SU-DHL-6 (cell line): ENCODE measurements around the gene SLC5A10.

Experiments used
- H2AFZ ChIP-seq: fragments of 200-600 bp; sonication (generic); 2 replicates; pipeline ENCODE4 v1.6.1; 2014; ENCODE audit warnings: low read depth, mild to moderate bottlenecking, moderate library complexity, mixed read lengths, antibody characterized with exemption, low read length; ENCODE audit not compliant: severe bottlenecking
- H3F3A ChIP-seq: fragments of 200-600 bp; shearing (Covaris generic); 2 replicates; pipeline ENCODE4 v1.6.0; 2016; ENCODE audit warnings: antibody characterized with exemption, mild to moderate bottlenecking; ENCODE audit not compliant: insufficient read depth
- H3K27ac ChIP-seq: fragments of 200-600 bp; sonication (generic); 2 replicates; pipeline ENCODE4 v1.5.1; 2016; ENCODE audit warnings: low read depth, mild to moderate bottlenecking, low read length, moderate library complexity, mixed read lengths
- H3K27me3 ChIP-seq: fragments of 200-600 bp; sonication (generic), shearing (Covaris generic); 2 replicates; pipeline ENCODE4 v1.6.0; 2014; ENCODE audit warnings: mild to moderate bottlenecking, low read length
- H3K36me3 ChIP-seq: fragments of 200-600 bp; sonication (generic); 2 replicates; pipeline ENCODE4 v1.6.1; 2014; ENCODE audit warnings: mild to moderate bottlenecking, low read length, mixed read lengths
- H3K4me2 ChIP-seq: fragments of 300-600, 200-600 bp; shearing (Covaris generic), sonication (generic); 2 replicates; pipeline ENCODE4 v1.6.0; 2014; ENCODE audit warnings: low read length, low read depth, mild to moderate bottlenecking; ENCODE audit not compliant: poor library complexity, severe bottlenecking
- H3K4me3 ChIP-seq: fragments of 200-600 bp; sonication (generic); 2 replicates; pipeline ENCODE4 v1.5.1; 2014; ENCODE audit warnings: antibody characterized with exemption, low read length, mild to moderate bottlenecking, mixed read lengths; ENCODE audit not compliant: insufficient read depth, poor library complexity, severe bottlenecking
- H3K79me2 ChIP-seq: fragments of 200-600 bp; sonication (generic); 2 replicates; pipeline ENCODE4 v1.6.1; 2014; ENCODE audit warnings: mild to moderate bottlenecking, low read length, moderate library complexity; ENCODE audit not compliant: insufficient read depth
- H3K9ac ChIP-seq: fragments of 200-600 bp; sonication (generic); 2 replicates; pipeline ENCODE4 v1.7.0; 2014; ENCODE audit warnings: mild to moderate bottlenecking, low read length
- H3K9me2 ChIP-seq: fragments of 200-600 bp; sonication (generic); replicated peaks from 2 replicates; pipeline ENCODE4 v1.6.1; 2014; ENCODE audit warnings: low read length; ENCODE audit not compliant: insufficient read depth
- H3K9me3 ChIP-seq: fragments of 200-600 bp; sonication (generic); 2 replicates; pipeline ENCODE4 v1.6.1; 2014; ENCODE audit warnings: low read length, mixed read lengths; ENCODE audit not compliant: insufficient read depth
- H4K20me1 ChIP-seq: fragments of 200-600 bp; sonication (generic); 2 replicates; pipeline ENCODE4 v1.6.1; 2014; ENCODE audit warnings: low read depth, mild to moderate bottlenecking, antibody characterized with exemption, low read length, moderate library complexity, mixed read lengths
- CTCF ChIP-seq: fragments of 200-600 bp; sonication (generic); IDR thresholded peaks from one replicate; pipeline ENCODE4 v1.5.1; 2017; ENCODE audit warnings: antibody characterized with exemption, mild to moderate bottlenecking, low read length, moderate library complexity; ENCODE audit not compliant: insufficient read depth, poor library complexity, severe bottlenecking
- EZH2phosphoT487 ChIP-seq: fragments of 200-600 bp; sonication (generic), shearing (Covaris generic); conservative IDR thresholded peaks from 2 replicates; pipeline ENCODE4 v1.6.1; 2018; ENCODE audit warnings: mild to moderate bottlenecking, antibody characterized with exemption, low read length, moderate library complexity, mixed read lengths

SLC5A10 gene

GRCh38 chr17:18996458-18996857, 44.5 kb downstream of the SLC5A10 start:
- Histone ChIP-seq H2AFZ (no peak overlapping the region), H3K27ac (no peak overlapping the region), H3K9me3 (peaks cover 7% of the 10 kb centered on the region; the same call in 1 of the 2 replicates), H3K36me3 (peaks cover 13% of the 10 kb centered on the region; the same call in 1 of the 2 replicates), H3K4me3 (no peak overlapping the region), H3K4me2 (no peak overlapping the region), H3K9ac (no peak overlapping the region), H3K79me2 (peaks cover 48% of the 10 kb centered on the region), H3K27me3 (no peaks in the 10 kb centered on the region), H4K20me1 (no peaks in the 10 kb centered on the region; the same call in 1 of the 2 replicates), H3K9me2 (no peaks in the 10 kb centered on the region), H3F3A (no peaks in the 10 kb centered on the region)
- TF ChIP-seq EZH2phosphoT487 (no peak), CTCF (no peak)

- Histone ChIP-seq H3K79me2 (peaks cover 46% of the 10 kb centered on the region), H3K4me3 (no peak overlapping the region), H3K4me2 (no peak overlapping the region), H4K20me1 (no peaks in the 10 kb centered on the region), H3F3A (no peaks in the 10 kb centered on the region), H3K27ac (no peak overlapping the region), H3K9me3 (peaks cover 7% of the 10 kb centered on the region; the same call in 1 of the 2 replicates), H3K9ac (no peak overlapping the region), H3K9me2 (no peaks in the 10 kb centered on the region), H2AFZ (no peak overlapping the region), H3K36me3 (peaks cover 13% of the 10 kb centered on the region; the same call in 1 of the 2 replicates), H3K27me3 (no peaks in the 10 kb centered on the region)
- no peak for TF ChIP-seq EZH2phosphoT487
- TF ChIP-seq CTCF, result no peak
These were observed 45.8 kb downstream of the SLC5A10 start for GRCh38 chr17:18997650-18998196.

GRCh38 chr17:18999394-18999793, 47.4 kb downstream of the SLC5A10 start:
- H2AFZ ChIP-seq, result no peak overlapping the region
- H4K20me1 ChIP-seq, result no peaks in the 10 kb centered on the region
- H3K27ac ChIP-seq, result no peak overlapping the region
- no peaks in the 10 kb centered on the region for H3K27me3 ChIP-seq
- TF ChIP-seq EZH2phosphoT487, result no peak
- TF ChIP-seq CTCF, result no peak
- peaks cover 54% of the 10 kb centered on the region for H3K79me2 ChIP-seq
- H3K9me3 ChIP-seq, result peaks cover 7% of the 10 kb centered on the region; the same call in 1 of the 2 replicates
- no peaks in the 10 kb centered on the region for H3K9me2 ChIP-seq
- H3F3A ChIP-seq, result no peaks in the 10 kb centered on the region
- H3K4me2 ChIP-seq, result no peak overlapping the region
- H3K4me3 ChIP-seq, result no peak overlapping the region
- H3K36me3 ChIP-seq, result peaks cover 13% of the 10 kb centered on the region; the same call in 1 of the 2 replicates
- H3K9ac ChIP-seq, result no peak overlapping the region
